PFSK-1 (cell line): Measurements from ENCODE around the gene LIN54. TPM values are rescaled to one million over a fixed set of nuclear protein-coding genes. Genes with fewer than 3 reads are reported as not detected.

Experiments used
- FOXP2 ChIP-seq: optimal IDR thresholded peaks from 2 replicates; pipeline ENCODE3; 2011; ENCODE audit warnings: borderline replicate concordance, control low read depth, inconsistent platforms; ENCODE audit not compliant: insufficient read depth; ENCODE audit errors: extremely low read length, extremely low read depth
- POLR2AphosphoS5 ChIP-seq: IDR thresholded peaks from 2 replicates; pipeline ENCODE4 v1.6.1; 2012; ENCODE audit warnings: low read depth, mild to moderate bottlenecking, control low read depth, low read length, moderate library complexity
- REST ChIP-seq, 2 experiments: IDR thresholded peaks; 2 replicates each; pipeline versions ENCODE4 v1.6.1 to v1.8.0; 2011 to 2012; ENCODE audit warnings: low read depth in 2 of 2, low read length in 2 of 2, control low read depth in 1 of 2, inconsistent platforms in 1 of 2, mild to moderate bottlenecking in 1 of 2, moderate library complexity in 1 of 2; ENCODE audit not compliant: insufficient read depth in 1 of 2
- SIN3A ChIP-seq: IDR thresholded peaks from 2 replicates; pipeline ENCODE4 v1.6.1; 2012; ENCODE audit warnings: mild to moderate bottlenecking, low read length, moderate library complexity, borderline replicate concordance; ENCODE audit not compliant: insufficient read depth
- TAF1 ChIP-seq: IDR thresholded peaks from 2 replicates; pipeline ENCODE4 v1.6.1; 2012; ENCODE audit warnings: low read length, control low read depth, borderline replicate concordance; ENCODE audit not compliant: insufficient read depth
- polyA plus RNA-seq: library from polyadenylated mRNA; unstranded; fragments of >200 nt; gene quantifications from one replicate; pipeline ENCODE4 v1.2.1, GENCODE V29; 2012; ENCODE audit warnings: low read depth, missing spikeins; ENCODE audit not compliant: insufficient read length

The LIN54 gene
- 6.0 TPM for polyA plus RNA-seq

GRCh38 chr4:83010522-83011318 is at the start of gene LIN54:
TSS of gene LIN54 (minus strand) at chr4:83010823. CDS start at chr4:82984844, 25,979 bp downstream.
- TF ChIP-seq POLR2AphosphoS5 = no peak; the same call in 1 of the 2 replicates
- TF ChIP-seq FOXP2 = no peak
- TF ChIP-seq TAF1 = 0 out of 2 replicates have a peak, but pooled peaks have one; percentile 26
- TF ChIP-seq SIN3A = no peak
- peak in 1 of 2 experiments; percentile 15; a peak in 1 of 4 replicates for TF ChIP-seq REST (IDR thresholded peaks at IDR 0.05; ENCODE audit: insufficient read depth in 1 of 2, low read depth in 2 of 2, low read length in 2 of 2)

- no peak for TF ChIP-seq TAF1
- no peak for TF ChIP-seq SIN3A
- TF ChIP-seq FOXP2 = no peak
Observed at GRCh38 chr4:83054928-83055327, 44.3 kb upstream of the LIN54 start.

- TF ChIP-seq REST (IDR thresholded peaks at IDR 0.05; ENCODE audit: insufficient read depth in 1 of 2, low read depth in 2 of 2, low read length in 2 of 2) = no peak
- no peak for TF ChIP-seq SIN3A
- TF ChIP-seq FOXP2 = no peak
- TF ChIP-seq POLR2AphosphoS5 = no peak
- no peak for TF ChIP-seq TAF1
Observed at GRCh38 chr4:83046693-83047473, 36.3 kb upstream of the LIN54 start.

GRCh38 chr4:83043801-83044407 is 33.3 kb upstream of the LIN54 start:
- no peak for TF ChIP-seq POLR2AphosphoS5

GRCh38 chr4:83040269-83040668 is 29.6 kb upstream of the LIN54 start:
- no peak for TF ChIP-seq TAF1
- TF ChIP-seq POLR2AphosphoS5 = no peak
- TF ChIP-seq FOXP2 = no peak
- TF ChIP-seq REST (IDR thresholded peaks at IDR 0.05; ENCODE audit: insufficient read depth in 1 of 2, low read depth in 2 of 2, low read length in 2 of 2) = no peak
- TF ChIP-seq SIN3A = no peak

GRCh38 chr4:83036991-83037665 is 26.5 kb upstream of the LIN54 start:
- TF ChIP-seq REST (IDR thresholded peaks at IDR 0.05; ENCODE audit: insufficient read depth in 1 of 2, low read depth in 2 of 2, low read length in 2 of 2) = no peak
